BLaER1 (cell line): Measurements from ENCODE around the gene CACNA1C.

Experiments used
- H3K27ac ChIP-seq: shearing (Covaris generic); formaldehyde crosslinking; 2 replicates; pipeline ENCODE4 v1.8.1; 2022
- H3K27me3 ChIP-seq: shearing (Covaris generic); formaldehyde crosslinking; 2 replicates; pipeline ENCODE4 v1.8.1; 2022
- H3K36me3 ChIP-seq: shearing (Covaris generic); formaldehyde crosslinking; 2 replicates; pipeline ENCODE4 v1.8.1; 2022
- H3K4me1 ChIP-seq: shearing (Covaris generic); formaldehyde crosslinking; 2 replicates; pipeline ENCODE4 v1.8.1; 2022
- H3K4me2 ChIP-seq: shearing (Covaris generic); formaldehyde crosslinking; 2 replicates; pipeline ENCODE4 v1.8.1; 2022
- H3K4me3 ChIP-seq: shearing (Covaris generic); formaldehyde crosslinking; 2 replicates; pipeline ENCODE4 v1.8.1; 2022
- H3K9ac ChIP-seq: shearing (Covaris generic); formaldehyde crosslinking; 2 replicates; pipeline ENCODE4 v1.8.1; 2022
- H3K9me3 ChIP-seq: shearing (Covaris generic); formaldehyde crosslinking; 2 replicates; pipeline ENCODE4 v1.8.1; 2022
- H4K20me1 ChIP-seq: shearing (Covaris generic); formaldehyde crosslinking; 2 replicates; pipeline ENCODE4 v1.8.1; 2022
- Cebpa-rat ChIP-seq: shearing (Covaris generic); IDR thresholded peaks from 2 replicates; pipeline ENCODE4 v1.8.1; 2022

Gene CACNA1C

DNA sequence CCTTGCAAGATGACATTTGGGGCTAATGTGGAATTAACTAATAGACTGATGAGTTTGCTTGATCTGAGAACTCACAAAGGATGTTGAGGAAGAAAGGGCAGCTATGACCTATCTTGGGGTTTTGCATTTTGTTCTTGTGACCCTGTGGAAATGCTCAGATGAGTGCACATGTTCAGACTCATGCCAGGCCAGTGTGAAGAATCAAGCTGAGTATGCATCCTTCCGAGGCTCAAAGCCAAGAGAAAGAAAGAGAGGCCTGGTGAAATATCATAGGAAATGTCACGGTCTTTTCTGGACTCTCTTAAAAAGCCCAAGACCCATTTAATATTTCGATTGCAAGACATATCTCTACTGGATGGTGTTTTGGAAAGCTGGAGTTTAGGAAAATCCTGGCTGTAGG is 96.3 kb downstream of the CACNA1C start:
- TF ChIP-seq Cebpa-rat: no peak
- Histone ChIP-seq H3K9ac (no peak overlapping the region), H3K27ac (no peak overlapping the region), H3K4me3 (no peak overlapping the region), H3K27me3 (no peaks in the 10 kb centered on the region), H3K4me1 (no peaks in the 10 kb centered on the region), H3K4me2 (no peak overlapping the region), H4K20me1 (no peaks in the 10 kb centered on the region), H3K36me3 (no peaks in the 10 kb centered on the region), H3K9me3 (no peaks in the 10 kb centered on the region)

DNA sequence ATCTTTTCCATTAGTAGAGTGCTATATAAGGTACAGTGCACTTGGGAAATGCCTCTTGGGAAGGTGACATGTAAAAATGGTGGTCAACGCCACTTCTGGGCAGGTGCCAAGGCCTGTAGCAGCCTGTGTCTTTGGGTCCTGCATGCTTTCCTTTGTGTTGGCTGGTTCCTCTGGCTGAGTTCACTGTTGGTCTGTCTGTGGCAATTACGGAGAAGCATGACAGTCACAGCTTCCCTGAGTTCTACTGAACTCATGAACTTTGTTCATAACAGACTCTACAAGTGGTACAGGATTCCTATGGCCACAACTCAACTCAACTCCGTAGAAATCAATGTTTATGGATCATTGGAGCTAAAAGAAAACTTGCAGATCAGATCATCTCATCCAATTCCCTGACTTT is 98.0 kb downstream of the CACNA1C start:
- no peaks in the 10 kb centered on the region for H3K36me3 ChIP-seq

GRCh38 chr12:2151391-2151790 is 98.6 kb downstream of the CACNA1C start:
- H3K9ac ChIP-seq: no peak overlapping the region
- no peaks in the 10 kb centered on the region for H3K36me3 ChIP-seq
- TF ChIP-seq Cebpa-rat: no peak
- no peaks in the 10 kb centered on the region for H3K4me1 ChIP-seq
- no peak overlapping the region for H3K4me2 ChIP-seq
- no peaks in the 10 kb centered on the region for H4K20me1 ChIP-seq
- H3K4me3 ChIP-seq: no peak overlapping the region
- no peaks in the 10 kb centered on the region for H3K27me3 ChIP-seq
- no peaks in the 10 kb centered on the region for H3K9me3 ChIP-seq
- H3K27ac ChIP-seq: no peak overlapping the region

More for the DNA sequence above, 98.0 kb downstream of the CACNA1C start:
- TF ChIP-seq Cebpa-rat: no peak
- Histone ChIP-seq H4K20me1 (no peaks in the 10 kb centered on the region), H3K27ac (no peak overlapping the region), H3K9me3 (no peaks in the 10 kb centered on the region), H3K4me3 (no peak overlapping the region), H3K4me1 (no peaks in the 10 kb centered on the region), H3K27me3 (no peaks in the 10 kb centered on the region), H3K4me2 (no peak overlapping the region), H3K9ac (no peak overlapping the region)

GRCh38 chr12:2152134-2152533 is 99.3 kb downstream of the CACNA1C start:
- H3K36me3 ChIP-seq: no peaks in the 10 kb centered on the region
- no peak overlapping the region for H3K9ac ChIP-seq
- no peaks in the 10 kb centered on the region for H4K20me1 ChIP-seq
- no peaks in the 10 kb centered on the region for H3K9me3 ChIP-seq
- no peak overlapping the region for H3K4me3 ChIP-seq
- no peak overlapping the region for H3K4me2 ChIP-seq
- no peaks in the 10 kb centered on the region for H3K4me1 ChIP-seq
- H3K27ac ChIP-seq: no peak overlapping the region
- TF ChIP-seq Cebpa-rat: no peak
- no peaks in the 10 kb centered on the region for H3K27me3 ChIP-seq

GRCh38 chr12:2154050-2154449 is 101.3 kb downstream of the CACNA1C start:
- no peak overlapping the region for H3K27ac ChIP-seq
- no peaks in the 10 kb centered on the region for H3K4me1 ChIP-seq
- H3K36me3 ChIP-seq: no peaks in the 10 kb centered on the region
- no peaks in the 10 kb centered on the region for H3K27me3 ChIP-seq
- no peak overlapping the region for H3K4me2 ChIP-seq
- no peaks in the 10 kb centered on the region for H4K20me1 ChIP-seq
- H3K4me3 ChIP-seq: no peak overlapping the region
- no peak for TF ChIP-seq Cebpa-rat
- no peaks in the 10 kb centered on the region for H3K9me3 ChIP-seq
- H3K9ac ChIP-seq: no peak overlapping the region

- Histone ChIP-seq H3K27ac (no peak overlapping the region), H3K4me2 (no peak overlapping the region), H3K9ac (no peak overlapping the region), H3K4me3 (no peak overlapping the region), H3K36me3 (no peaks in the 10 kb centered on the region), H3K4me1 (no peaks in the 10 kb centered on the region), H3K27me3 (no peaks in the 10 kb centered on the region), H4K20me1 (no peaks in the 10 kb centered on the region), H3K9me3 (no peaks in the 10 kb centered on the region)
- TF ChIP-seq Cebpa-rat: no peak
Measured at GRCh38 chr12:2154521-2154920, 101.7 kb downstream of the CACNA1C start.

DNA sequence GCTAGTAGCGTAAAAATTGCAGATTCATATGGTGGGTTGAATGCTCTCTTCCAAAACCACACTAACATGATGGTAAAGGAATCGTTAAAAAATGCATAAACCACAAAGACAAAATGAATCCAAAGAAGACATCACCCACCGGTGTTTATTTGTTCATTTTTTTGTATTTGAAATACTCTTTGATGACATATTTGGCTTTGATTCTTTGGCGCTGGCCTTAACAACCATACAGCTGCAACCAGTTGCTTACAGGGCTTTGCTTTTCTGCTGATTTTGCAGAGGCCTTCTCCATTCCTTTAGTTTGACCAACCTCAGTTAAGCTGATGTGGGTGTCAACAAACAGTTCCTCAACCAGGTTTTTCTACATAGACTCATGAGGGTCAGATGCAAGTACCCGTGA is 103.5 kb downstream of the CACNA1C start:
- no peak overlapping the region for H3K27ac ChIP-seq
- H3K36me3 ChIP-seq: no peaks in the 10 kb centered on the region

GRCh38 chr12:2160043-2160442 is 107.3 kb downstream of the CACNA1C start:
- Histone ChIP-seq H3K27me3 (no peaks in the 10 kb centered on the region), H3K27ac (no peak overlapping the region), H3K4me1 (no peaks in the 10 kb centered on the region), H4K20me1 (no peaks in the 10 kb centered on the region), H3K36me3 (no peaks in the 10 kb centered on the region), H3K4me3 (no peak overlapping the region), H3K9me3 (no peaks in the 10 kb centered on the region), H3K9ac (no peak overlapping the region), H3K4me2 (no peak overlapping the region)
- TF ChIP-seq Cebpa-rat: no peak

More for the DNA sequence above, 103.5 kb downstream of the CACNA1C start:
- Histone ChIP-seq H3K4me1 (no peaks in the 10 kb centered on the region), H3K9me3 (no peaks in the 10 kb centered on the region), H3K9ac (no peak overlapping the region), H3K4me2 (no peak overlapping the region), H4K20me1 (no peaks in the 10 kb centered on the region), H3K27me3 (no peaks in the 10 kb centered on the region), H3K4me3 (no peak overlapping the region)
- TF ChIP-seq Cebpa-rat: no peak

DNA sequence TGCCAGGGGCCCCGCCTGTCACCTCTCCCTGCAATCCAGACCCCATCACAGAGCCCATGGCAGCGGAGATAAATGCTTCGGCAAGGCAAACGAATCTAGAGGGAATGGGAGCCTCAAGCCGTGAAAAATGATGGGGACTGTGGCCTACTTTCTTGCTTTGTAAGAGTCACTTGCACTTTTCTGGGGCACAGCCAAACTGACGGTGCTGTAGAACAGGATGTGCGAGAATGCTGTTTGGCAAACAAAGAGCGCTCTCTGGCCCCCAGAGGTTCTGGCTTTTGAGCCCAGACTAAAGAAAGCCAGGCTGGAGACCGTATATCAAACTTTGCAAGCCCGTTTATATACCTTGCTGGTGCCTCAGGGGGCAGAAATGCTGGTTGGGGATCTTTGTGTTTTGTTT is 108.7 kb downstream of the CACNA1C start:
- no peak overlapping the region for H3K4me3 ChIP-seq
- peaks cover 6% of the 10 kb centered on the region for H3K9me3 ChIP-seq
- H3K27me3 ChIP-seq: no peaks in the 10 kb centered on the region
- no peak overlapping the region for H3K9ac ChIP-seq
- no peak for TF ChIP-seq Cebpa-rat
- no peak overlapping the region for H3K27ac ChIP-seq
- no peaks in the 10 kb centered on the region for H3K36me3 ChIP-seq
- no peaks in the 10 kb centered on the region for H3K4me1 ChIP-seq
- no peak overlapping the region for H3K4me2 ChIP-seq
- H4K20me1 ChIP-seq: no peaks in the 10 kb centered on the region

DNA sequence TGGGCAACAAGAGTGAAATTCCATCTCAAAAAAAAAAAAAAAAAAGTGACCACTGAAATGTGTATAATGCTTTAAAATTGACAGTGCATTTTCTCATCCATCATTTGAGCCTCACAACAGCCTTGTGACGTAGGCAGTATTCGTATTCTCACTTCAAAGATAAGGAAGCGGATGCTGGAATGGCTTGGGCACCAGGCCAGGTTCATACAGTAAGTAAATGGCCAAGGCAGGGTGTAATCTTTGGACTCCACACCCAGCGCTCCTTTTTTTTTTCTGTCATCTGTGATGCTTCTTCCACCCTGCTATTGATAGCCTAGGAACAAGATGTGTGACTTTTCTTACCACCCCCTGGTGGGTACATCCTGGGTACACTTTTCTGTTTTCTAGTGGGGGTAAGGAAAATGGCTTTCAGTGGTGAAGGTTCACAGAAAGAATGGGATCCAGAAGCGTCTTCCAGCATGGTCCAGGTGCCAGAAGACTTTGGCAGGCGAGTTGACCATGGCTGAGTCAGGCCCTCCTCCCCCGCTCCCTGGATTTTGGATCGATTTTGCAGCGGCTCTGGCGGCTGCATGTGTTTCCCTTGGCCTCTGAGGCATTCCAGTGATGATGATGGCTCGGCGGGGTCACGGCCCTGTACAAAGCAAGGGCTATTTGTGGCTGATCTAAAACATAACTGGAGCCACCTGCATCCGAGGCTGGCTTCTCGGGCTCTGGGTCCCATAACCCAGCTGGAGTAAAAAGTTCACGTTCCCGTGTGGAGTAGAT is 110.6 kb downstream of the CACNA1C start:
- no peaks in the 10 kb centered on the region for H3K36me3 ChIP-seq
- H3K4me1 ChIP-seq: no peaks in the 10 kb centered on the region
- peaks cover 25% of the 10 kb centered on the region for H3K9me3 ChIP-seq
- TF ChIP-seq Cebpa-rat: no peak
- H3K4me2 ChIP-seq: no peak overlapping the region
- no peak overlapping the region for H3K9ac ChIP-seq
- H3K4me3 ChIP-seq: no peak overlapping the region
- no peak overlapping the region for H3K27ac ChIP-seq
- H3K27me3 ChIP-seq: no peaks in the 10 kb centered on the region
- no peaks in the 10 kb centered on the region for H4K20me1 ChIP-seq

DNA sequence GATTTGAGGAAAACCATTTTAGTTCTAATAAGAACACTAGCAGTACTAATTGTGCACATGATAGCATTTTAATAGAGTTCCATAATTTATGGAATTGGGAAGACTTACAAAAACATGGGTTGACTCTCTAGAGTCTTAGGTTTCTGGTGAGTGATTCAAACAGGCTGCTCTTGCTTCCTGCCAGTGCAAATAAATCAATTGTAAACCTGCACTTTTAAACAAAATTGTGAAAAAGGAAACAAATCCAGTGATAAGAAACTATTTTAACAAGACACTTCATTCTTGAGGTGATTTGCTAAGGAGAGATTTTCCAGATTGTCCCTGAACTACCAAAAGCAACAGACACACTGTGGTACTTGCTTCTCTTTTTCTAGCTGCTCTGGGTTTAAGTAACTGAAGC is 112.2 kb downstream of the CACNA1C start:
- Histone ChIP-seq H3K9ac (no peak overlapping the region), H3K9me3 (peaks cover 26% of the 10 kb centered on the region), H3K4me2 (no peak overlapping the region), H4K20me1 (no peaks in the 10 kb centered on the region), H3K4me3 (no peak overlapping the region), H3K4me1 (no peaks in the 10 kb centered on the region), H3K36me3 (no peaks in the 10 kb centered on the region), H3K27ac (no peak overlapping the region), H3K27me3 (no peaks in the 10 kb centered on the region)
- no peak for TF ChIP-seq Cebpa-rat
